ENCODE measurements around the gene PTPRR.

DNA sequence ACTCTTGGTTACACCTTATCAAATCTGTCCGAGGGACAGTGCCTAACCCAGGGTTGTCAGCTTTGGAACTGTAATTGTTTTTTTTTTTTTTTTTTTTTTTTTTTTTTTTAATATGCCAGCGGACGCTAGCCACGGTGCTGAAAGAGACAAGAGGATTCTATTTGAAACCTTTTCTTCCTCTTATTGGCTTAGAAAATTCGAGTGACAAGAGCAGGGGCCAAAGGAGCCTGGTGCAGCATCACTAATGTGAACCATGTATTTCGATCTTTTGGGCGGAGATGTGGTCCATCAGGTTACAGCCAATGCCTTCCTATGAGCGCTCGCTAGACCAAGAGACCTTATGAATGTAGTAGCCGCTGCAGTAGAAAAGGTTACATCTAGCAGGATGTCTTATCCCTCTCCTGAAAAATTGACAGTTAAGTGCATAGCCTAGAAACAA is 922 bp downstream of the PTPRR start:
- TF ChIP-seq, protein P1, sequence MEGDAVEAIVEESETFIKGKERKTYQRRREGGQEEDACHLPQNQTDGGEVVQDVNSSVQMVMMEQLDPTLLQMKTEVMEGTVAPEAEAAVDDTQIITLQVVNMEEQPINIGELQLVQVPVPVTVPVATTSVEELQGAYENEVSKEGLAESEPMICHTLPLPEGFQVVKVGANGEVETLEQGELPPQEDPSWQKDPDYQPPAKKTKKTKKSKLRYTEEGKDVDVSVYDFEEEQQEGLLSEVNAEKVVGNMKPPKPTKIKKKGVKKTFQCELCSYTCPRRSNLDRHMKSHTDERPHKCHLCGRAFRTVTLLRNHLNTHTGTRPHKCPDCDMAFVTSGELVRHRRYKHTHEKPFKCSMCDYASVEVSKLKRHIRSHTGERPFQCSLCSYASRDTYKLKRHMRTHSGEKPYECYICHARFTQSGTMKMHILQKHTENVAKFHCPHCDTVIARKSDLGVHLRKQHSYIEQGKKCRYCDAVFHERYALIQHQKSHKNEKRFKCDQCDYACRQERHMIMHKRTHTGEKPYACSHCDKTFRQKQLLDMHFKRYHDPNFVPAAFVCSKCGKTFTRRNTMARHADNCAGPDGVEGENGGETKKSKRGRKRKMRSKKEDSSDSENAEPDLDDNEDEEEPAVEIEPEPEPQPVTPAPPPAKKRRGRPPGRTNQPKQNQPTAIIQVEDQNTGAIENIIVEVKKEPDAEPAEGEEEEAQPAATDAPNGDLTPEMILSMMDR (conservative IDR thresholded peaks at IDR 0.05 in 1 of 2, IDR thresholded peaks at IDR 0.05 in 1 of 2; ENCODE audit: low read depth in 1 of 2, low read length in 2 of 2) = no peak
- no peak for TF ChIP-seq EZH2 (IDR thresholded peaks at IDR 0.05; ENCODE audit: low read length, missing control alignments)

Data from fibroblast of lung (primary cell).